Esophagus squamous epithelium (tissue), 5 donors: Measurements from ENCODE around the gene RNF126. TPM values are rescaled to one million over a fixed set of nuclear protein-coding genes. Genes with fewer than 3 reads are reported as not detected.

Experiments used
- DNase-seq: peaks from one replicate; lab custom pipeline; 2025; lab: John Stamatoyannopoulos, UW
- H3K27ac ChIP-seq, 4 donors: fragments of 200-600 bp; sonication (generic); one replicate each; pipeline ENCODE4 v1.5.1; 2016 to 2019; ENCODE audit warnings: mild to moderate bottlenecking in 1 of 4
- H3K27me3 ChIP-seq, 4 donors: fragments of 200-600 bp; sonication (generic); 1 replicate in 3 of 4; 2 replicates in 1 of 4; pipeline versions ENCODE4 v1.5.1 to v1.6.0; 2017 to 2021; ENCODE audit warnings: antibody characterized with exemption in 1 of 4
- H3K36me3 ChIP-seq, 3 donors: fragments of 200-600 bp; sonication (generic); one replicate each; pipeline ENCODE4 v1.5.1; 2016 to 2019
- H3K4me1 ChIP-seq, 3 donors: fragments of 200-600 bp; sonication (generic); one replicate each; pipeline ENCODE4 v1.5.1; 2017 to 2019
- H3K4me3 ChIP-seq, 4 donors: fragments of 200-600 bp; sonication (generic); 1 replicate in 3 of 4; 2 replicates in 1 of 4; pipeline ENCODE4 v1.5.1; 2016 to 2019; ENCODE audit warnings: mild to moderate bottlenecking in 2 of 4, moderate library complexity in 1 of 4
- H3K9me3 ChIP-seq, 3 donors: fragments of 200-600 bp; sonication (generic); one replicate each; pipeline ENCODE4 v1.5.1; 2016 to 2019
- POLR2A ChIP-seq, 4 donors: fragments of 450-650 bp; IDR thresholded peaks; one replicate each; pipeline ENCODE4 v1.6.1; 2017; ENCODE audit warnings: antibody characterized with exemption in 4 of 4, mild to moderate bottlenecking in 4 of 4, moderate library complexity in 3 of 4
- WGBS, 2 donors: methylation state at CpG; one replicate each; pipeline ENCODE4 v1.1.5; 2018; 5-methylcytosine and 5-hydroxymethylcytosine counted together
- intact Hi-C: fragments of 100-400 bp; cut with DNase I; formaldehyde crosslinking; loops from one replicate; pipeline ENCODE4 v1.15.0; 2022
- total RNA-seq, 4 donors: library from RNA; depleted of rRNA; stranded (reverse); fragments of >200 nt; gene quantifications; one replicate each; pipeline ENCODE4 v1.1.0, GENCODE V29; 2016
- TF ChIP-seq, protein P1 (sequence below), 6 experiments: fragments of 450-650 bp in 4 of 6; fragments of 200-600 bp in 2 of 6; sonication (generic) in 2 of 6; IDR thresholded peaks; one replicate each; pipeline ENCODE4 v1.5.1; 2016 to 2019; ENCODE audit warnings: antibody characterized with exemption in 6 of 6, mild to moderate bottlenecking in 4 of 6, moderate library complexity in 4 of 6
- donor health status: DM: yes; HTN: yes; CAD: no.

The RNF126 gene
- total RNA-seq, 4 donors from 2014 or later: 82.1 to 118 (median 98.4) TPM

DNA sequence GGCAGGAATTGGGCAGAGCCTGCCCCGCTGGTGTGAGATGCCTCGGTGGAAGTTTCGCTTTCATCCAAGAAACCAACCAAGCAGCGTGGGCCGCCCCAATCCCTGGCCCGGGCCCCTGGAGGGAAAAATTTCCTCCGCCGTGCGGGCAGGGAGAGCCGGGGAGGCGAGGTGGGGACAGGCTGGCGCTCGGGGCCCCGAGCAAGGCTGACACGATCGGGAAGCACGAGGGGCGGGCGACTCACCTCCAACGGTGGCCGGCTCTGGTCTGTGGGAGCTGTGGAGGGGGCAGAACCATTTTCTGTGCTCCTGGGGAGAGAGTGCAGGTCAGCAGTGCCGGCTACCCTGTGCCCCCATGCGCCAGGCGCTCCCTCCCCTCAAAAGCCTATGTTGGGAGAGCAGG is 11.0 kb downstream of the RNF126 start:
- peaks cover 53 to 98% (median 57%) of the 10 kb centered on the region in 3 donors for H3K36me3 ChIP-seq
- H3K4me3 ChIP-seq: no peak overlapping the region
- DNase-seq: no peak
- TF ChIP-seq, protein P1, sequence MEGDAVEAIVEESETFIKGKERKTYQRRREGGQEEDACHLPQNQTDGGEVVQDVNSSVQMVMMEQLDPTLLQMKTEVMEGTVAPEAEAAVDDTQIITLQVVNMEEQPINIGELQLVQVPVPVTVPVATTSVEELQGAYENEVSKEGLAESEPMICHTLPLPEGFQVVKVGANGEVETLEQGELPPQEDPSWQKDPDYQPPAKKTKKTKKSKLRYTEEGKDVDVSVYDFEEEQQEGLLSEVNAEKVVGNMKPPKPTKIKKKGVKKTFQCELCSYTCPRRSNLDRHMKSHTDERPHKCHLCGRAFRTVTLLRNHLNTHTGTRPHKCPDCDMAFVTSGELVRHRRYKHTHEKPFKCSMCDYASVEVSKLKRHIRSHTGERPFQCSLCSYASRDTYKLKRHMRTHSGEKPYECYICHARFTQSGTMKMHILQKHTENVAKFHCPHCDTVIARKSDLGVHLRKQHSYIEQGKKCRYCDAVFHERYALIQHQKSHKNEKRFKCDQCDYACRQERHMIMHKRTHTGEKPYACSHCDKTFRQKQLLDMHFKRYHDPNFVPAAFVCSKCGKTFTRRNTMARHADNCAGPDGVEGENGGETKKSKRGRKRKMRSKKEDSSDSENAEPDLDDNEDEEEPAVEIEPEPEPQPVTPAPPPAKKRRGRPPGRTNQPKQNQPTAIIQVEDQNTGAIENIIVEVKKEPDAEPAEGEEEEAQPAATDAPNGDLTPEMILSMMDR (IDR thresholded peaks at IDR 0.05): no peak
- no peak for TF ChIP-seq POLR2A (IDR thresholded peaks at IDR 0.05)
- H3K27me3 ChIP-seq: no peaks in the 10 kb centered on the region
- WGBS, 2 donors: 88% methylated on average over 15 of the region's 24 CpGs; no CpG with 5 or more reads in 1 of the 2 donors
- intact Hi-C loops: no loop called here
- no peaks in the 10 kb centered on the region for H3K9me3 ChIP-seq
- no peak overlapping the region for H3K27ac ChIP-seq
- H3K4me1 ChIP-seq: peaks cover 0 to 25% (median 0%) of the 10 kb centered on the region in 3 donors

DNA sequence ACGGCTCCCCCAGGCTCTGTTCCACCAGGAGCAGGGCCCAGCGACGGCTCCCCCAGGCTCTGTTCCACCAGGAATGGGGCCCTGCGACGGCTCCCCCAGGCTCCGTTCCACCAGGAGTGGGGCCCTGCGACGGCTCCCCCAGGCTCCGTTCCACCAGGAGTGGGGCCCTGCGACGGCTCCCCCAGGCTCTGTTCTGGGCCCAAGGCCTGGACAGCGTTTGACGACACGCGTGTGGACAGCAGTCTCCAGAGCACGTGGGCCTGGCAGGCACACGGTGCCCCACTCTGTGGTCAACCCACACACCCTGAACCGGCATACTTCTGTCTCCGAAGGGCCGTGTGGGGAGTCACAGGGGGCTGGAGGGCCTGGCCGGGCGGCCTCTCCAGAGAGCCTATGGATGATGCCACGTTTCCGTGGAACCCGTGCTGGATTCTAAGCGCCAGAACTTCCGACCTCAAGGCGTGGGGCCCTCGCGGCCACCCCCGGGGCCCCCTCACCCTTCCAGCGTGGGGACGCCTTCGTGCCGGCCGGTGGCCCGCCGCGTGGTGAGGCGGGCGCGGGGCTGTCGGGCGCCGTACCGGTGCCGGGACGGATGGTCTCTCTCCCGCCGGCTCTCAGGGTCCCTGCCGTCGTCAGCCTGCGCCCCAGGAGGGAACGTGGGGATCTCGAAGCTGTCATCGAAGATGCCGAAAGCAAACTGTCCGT is 11.7 kb downstream of the RNF126 start:
- H3K36me3 ChIP-seq: peaks cover 53 to 98% (median 64%) of the 10 kb centered on the region in 3 donors
- intact Hi-C loops: no loop called here
- no peak for DNase-seq

DNA sequence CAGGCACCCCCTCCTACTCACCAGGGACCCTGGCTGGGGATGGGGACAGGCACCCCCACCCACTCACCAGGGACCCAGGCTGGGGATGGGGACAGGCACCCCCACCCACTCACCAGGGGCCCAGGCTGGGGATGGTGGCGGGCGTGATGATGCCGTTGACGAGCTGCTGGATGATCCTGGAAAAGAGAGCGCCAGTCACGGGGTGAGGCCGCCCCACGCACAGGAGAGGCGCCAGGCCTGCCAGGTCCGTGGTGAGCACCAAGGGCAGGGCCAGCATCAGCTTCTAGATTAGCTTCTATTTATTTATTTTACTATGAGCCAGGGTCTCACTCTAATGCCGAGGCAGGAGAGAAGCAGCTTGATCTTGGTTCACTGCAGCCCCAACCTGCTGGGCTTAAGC is 12.9 kb downstream of the RNF126 start:
- TF ChIP-seq, protein P1 (IDR thresholded peaks at IDR 0.05): no peak
- TF ChIP-seq POLR2A (IDR thresholded peaks at IDR 0.05): no peak
- no peaks in the 10 kb centered on the region for H3K9me3 ChIP-seq
- H3K36me3 ChIP-seq: peaks cover 53 to 99% (median 65%) of the 10 kb centered on the region in 3 donors
- H3K27ac ChIP-seq: no peak overlapping the region
- H3K4me3 ChIP-seq: no peak overlapping the region
- intact Hi-C loops: no loop called here
- no peak for DNase-seq
- peaks cover 0 to 6% (median 0%) of the 10 kb centered on the region in 3 donors for H3K4me1 ChIP-seq
- no peaks in the 10 kb centered on the region for H3K27me3 ChIP-seq
- WGBS, 2 donors: 70 to 89% methylated on average over 2 to 6 of the region's 11 CpGs

More for the DNA sequence above, 11.7 kb downstream of the RNF126 start:
- no peak overlapping the region for H3K27ac ChIP-seq
- no peaks in the 10 kb centered on the region for H3K27me3 ChIP-seq
- H3K4me1 ChIP-seq: peaks cover 0 to 18% (median 0%) of the 10 kb centered on the region in 3 donors
- H3K4me3 ChIP-seq: no peak overlapping the region
- TF ChIP-seq, protein P1 (IDR thresholded peaks at IDR 0.05): no peak
- no peak for TF ChIP-seq POLR2A (IDR thresholded peaks at IDR 0.05)
- no peaks in the 10 kb centered on the region for H3K9me3 ChIP-seq
- 94 to 96% methylated on average over 5 to 10 of the region's 58 CpGs for WGBS, 2 donors

DNA sequence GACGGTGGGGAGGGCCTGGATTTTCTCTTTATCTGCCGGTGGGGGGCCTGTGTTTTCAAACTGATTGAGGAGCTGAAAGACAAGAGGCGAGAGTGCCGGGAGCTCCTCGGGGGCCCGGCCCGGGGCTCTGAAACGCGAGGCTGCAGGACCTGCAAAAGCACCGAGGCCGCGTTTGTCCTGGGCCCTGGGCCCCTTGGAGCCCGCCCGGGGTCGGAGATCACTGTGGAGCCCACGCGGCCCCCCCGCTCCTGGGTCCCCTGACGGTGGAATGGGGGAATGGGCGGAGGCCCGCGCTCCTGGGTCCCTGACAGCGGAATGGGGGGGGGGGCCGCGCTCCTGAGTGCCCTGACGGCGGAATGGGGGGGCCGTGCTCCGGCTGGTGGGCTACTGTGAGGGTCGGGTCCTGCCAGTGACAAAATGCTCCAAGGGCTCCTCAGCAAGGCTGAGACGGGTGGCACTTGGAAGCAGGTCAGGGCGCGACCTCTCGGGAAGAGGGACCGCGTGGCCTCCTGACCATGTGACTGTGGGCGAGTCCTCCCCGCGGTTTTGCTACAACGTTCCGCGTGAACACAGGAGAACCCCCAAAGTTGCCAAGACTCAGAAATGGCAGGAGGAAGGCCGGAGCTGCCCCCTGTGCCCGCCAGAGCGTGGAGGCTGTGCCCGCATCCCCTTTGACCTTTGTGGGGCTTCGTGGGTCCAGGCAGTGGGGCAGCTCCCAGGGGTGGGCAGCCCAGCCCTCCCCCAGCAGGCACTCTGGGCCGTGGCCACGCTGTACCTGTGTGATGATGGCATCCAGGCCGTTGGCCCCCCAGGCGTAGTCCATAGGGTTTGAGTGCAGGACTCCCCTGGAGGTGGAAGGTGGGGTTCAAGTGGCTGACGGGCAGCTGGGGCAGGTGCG is 13.9 kb downstream of the RNF126 start:
- no peak for DNase-seq
- no peak overlapping the region for H3K4me3 ChIP-seq
- no peaks in the 10 kb centered on the region for H3K9me3 ChIP-seq
- intact Hi-C loops: no loop called here
- WGBS, 2 donors: 91 to 97% methylated on average over 9 to 18 of the region's 53 CpGs
- no peak overlapping the region for H3K27ac ChIP-seq
- no peak for TF ChIP-seq POLR2A (IDR thresholded peaks at IDR 0.05)
- TF ChIP-seq, protein P1 (IDR thresholded peaks at IDR 0.05): no peak
- peaks cover 0 to 6% (median 0%) of the 10 kb centered on the region in 3 donors for H3K4me1 ChIP-seq
- H3K27me3 ChIP-seq: no peaks in the 10 kb centered on the region
- peaks cover 52 to 100% (median 65%) of the 10 kb centered on the region in 3 donors for H3K36me3 ChIP-seq
